HEK293 (cell line): Measurements from ENCODE around the gene SERPINB6.

ENCODE experiments used
- CTCF ChIP-seq: fragments of 450-650 bp; formaldehyde crosslinking; IDR thresholded peaks from 2 replicates; pipeline ENCODE4 v1.5.1; 2016; ENCODE audit warnings: missing biosample characterization, missing genetic modification characterization
- YY2 ChIP-seq: fragments of 450-650 bp; formaldehyde crosslinking; IDR thresholded peaks from 2 replicates; pipeline ENCODE4 v1.5.1; 2016; ENCODE audit warnings: missing biosample characterization, missing genetic modification characterization
- ZNF221 ChIP-seq: fragments of 450-650 bp; formaldehyde crosslinking; IDR thresholded peaks from 2 replicates; pipeline ENCODE4 v1.5.1; 2017; ENCODE audit warnings: missing biosample characterization, missing genetic modification characterization, borderline replicate concordance

GRCh38 chr6:2940851-2941250, 30.5 kb downstream of the SERPINB6 start:
- no peak for TF ChIP-seq YY2 (tag by site-specific recombination)
- TF ChIP-seq CTCF (tag by site-specific recombination), result no peak
- TF ChIP-seq ZNF221 (tag by site-specific recombination), result no peak
